Endothelial cell of hepatic sinusoid (primary cell): ENCODE data around the gene PRTN3.

Source experiments
- in situ Hi-C: cut with HindIII; loops from 2 replicates; pipeline ENCODE4 v1.10.0; 2017; ENCODE audit warnings: low sequenced_read_pairs

Gene PRTN3

DNA sequence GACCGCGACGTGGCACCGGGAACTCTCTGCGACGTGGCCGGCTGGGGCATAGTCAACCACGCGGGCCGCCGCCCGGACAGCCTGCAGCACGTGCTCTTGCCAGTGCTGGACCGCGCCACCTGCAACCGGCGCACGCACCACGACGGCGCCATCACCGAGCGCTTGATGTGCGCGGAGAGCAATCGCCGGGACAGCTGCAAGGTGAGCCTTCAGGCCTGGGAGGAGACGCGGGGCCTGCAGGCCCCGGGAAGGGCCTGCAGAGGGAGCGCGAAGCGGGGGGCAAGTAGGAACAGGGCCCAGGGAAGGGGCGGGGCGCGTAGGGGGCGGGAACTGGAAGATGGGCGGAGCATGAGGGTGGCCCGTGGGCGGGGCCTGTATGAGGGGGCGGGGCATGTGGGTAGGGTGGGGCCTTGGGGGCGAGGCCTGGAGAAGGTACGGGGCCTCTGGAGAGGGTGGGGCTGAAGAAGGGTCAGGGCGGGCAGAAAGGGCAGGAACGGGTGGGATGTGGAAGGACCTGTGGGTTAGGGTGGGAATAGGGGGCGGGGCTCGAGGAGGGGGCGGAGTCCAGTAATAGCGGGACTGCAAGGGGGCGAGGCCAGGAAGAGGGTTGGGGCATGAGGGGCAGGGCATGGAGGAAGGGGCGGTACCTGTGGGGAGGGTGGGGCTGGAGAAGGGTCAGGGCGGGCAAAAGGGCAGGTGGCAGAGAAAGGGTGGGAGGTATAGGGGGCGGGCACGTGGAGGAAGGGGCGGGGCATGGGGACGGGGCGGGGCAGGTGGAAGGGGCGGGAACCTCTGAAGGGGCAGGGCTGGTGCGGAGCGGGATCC is 21.2 kb downstream of the PRTN3 start:
- in situ Hi-C loops = no loop called here

DNA sequence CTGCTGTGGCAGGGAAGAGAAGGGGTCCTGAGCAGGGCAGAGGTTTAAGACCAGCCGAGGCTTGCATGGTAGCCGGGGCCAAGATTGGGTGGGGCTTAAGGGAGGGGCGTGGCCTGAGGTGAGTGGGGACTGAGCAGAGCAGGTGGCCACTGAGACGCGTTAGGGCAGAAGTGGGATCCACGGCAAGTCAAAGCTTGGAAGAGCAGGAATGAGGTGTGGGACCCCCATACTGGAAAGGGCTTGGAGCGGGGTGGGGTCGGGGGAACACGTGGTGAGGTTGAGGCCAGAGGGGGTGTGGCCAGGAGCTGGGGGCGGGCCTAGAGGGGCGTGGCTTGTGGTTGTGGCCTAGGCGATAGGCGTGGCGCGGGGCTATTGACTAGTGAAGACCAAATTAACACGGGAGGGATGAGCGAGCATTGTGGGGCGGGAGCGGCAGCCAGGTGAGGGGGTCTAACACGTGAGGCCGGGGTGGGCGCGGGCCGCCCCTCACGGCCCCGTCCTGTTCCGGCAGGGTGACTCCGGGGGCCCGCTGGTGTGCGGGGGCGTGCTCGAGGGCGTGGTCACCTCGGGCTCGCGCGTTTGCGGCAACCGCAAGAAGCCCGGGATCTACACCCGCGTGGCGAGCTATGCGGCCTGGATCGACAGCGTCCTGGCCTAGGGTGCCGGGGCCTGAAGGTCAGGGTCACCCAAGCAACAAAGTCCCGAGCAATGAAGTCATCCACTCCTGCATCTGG is 21.9 kb downstream of the PRTN3 start:
- in situ Hi-C loops = no loop called here

DNA sequence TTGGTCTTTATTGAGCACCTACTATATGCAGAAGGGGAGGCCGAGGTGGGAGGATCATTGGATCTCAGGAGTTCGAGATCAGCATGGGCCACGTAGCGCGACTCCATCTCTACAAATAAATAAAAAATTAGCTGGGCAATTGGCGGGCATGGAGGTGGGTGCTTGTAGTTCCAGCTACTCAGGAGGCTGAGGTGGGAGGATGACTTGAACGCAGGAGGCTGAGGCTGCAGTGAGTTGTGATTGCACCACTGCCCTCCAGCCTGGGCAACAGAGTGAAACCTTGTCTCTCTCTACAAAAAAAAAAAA is 22.5 kb downstream of the PRTN3 start:
- in situ Hi-C loops = no loop called here

DNA sequence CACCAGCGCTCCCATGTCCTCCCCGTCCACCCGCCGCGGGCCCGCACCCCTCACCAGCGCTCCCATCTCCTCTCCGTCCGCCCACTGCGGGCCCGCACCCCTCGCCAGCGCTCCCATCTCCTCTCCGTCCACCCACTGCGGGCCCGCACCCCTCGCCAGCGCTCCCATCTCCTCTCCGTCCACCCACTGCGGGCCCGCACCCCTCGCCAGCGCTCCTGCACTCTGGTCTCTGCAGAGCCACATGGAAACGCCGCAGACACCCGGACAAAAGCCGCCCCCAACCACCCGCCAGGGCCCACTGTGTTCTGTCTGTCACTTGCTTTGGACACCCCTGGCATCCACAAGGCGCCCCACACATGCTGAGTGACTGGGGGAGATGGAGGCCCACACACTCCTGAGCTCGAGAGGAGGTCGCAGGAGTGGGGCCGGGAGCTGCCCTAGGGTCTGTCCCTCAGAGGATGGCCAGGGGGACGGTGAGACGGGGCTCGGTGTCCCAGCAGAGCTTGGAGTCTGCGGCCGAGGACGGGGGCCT is 26.0 kb downstream of the PRTN3 start:
- in situ Hi-C loops = no loop called here

DNA sequence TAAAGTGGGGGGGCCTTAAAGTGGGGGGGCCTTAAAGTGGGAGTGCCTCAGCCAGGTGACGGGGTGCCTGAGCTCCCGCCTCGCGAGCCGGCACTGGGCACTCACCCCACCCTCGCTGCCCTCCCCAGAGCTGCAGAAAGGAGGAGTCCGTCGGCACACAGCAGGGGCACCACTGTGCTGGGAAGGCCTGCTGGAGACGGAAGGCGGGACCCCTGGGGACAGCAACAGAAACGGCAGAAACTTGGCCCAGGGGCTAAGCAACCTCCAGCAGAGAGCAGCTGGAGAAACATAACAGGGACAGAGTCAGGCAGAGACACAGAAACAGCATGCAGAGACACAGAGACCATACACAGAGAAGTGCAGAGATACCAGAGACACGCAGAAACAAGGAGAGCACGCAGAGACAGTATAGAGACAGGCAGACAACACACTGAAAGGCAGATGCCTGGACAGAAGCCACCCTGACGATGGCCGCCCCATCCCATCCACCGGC is 26.5 kb downstream of the PRTN3 start:
- in situ Hi-C loops = no loop called here

DNA sequence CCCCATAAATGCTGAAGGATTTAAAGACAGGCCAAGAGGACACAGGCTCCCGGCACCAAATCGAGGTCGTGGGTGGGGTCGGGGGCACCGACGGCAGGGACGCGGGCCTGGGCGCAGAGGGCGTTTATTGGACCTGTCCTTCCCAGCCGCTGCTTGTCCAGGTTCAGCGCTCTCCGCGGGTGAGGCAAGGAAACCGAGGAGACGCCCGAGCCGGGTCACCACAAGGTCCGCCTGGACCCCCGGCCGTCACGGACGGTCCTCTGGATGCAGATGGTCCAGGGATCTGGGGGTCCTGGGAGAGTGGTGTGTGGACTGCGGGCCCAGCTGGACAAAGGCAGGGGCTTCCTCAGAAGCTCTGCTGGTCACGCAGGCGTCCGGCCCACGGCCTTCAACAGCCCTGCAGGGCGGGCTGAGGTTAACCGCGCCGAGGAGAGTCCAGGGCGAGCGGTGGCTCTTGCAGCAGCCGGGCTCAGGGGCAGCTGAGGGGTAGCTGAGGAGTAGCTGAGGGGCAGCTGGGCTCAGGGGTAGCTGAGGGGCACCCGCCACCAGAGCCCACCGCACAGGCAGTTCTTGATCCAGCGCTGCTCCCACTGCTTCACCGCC is 27.2 kb downstream of the PRTN3 start:
- in situ Hi-C loops = no loop called here

DNA sequence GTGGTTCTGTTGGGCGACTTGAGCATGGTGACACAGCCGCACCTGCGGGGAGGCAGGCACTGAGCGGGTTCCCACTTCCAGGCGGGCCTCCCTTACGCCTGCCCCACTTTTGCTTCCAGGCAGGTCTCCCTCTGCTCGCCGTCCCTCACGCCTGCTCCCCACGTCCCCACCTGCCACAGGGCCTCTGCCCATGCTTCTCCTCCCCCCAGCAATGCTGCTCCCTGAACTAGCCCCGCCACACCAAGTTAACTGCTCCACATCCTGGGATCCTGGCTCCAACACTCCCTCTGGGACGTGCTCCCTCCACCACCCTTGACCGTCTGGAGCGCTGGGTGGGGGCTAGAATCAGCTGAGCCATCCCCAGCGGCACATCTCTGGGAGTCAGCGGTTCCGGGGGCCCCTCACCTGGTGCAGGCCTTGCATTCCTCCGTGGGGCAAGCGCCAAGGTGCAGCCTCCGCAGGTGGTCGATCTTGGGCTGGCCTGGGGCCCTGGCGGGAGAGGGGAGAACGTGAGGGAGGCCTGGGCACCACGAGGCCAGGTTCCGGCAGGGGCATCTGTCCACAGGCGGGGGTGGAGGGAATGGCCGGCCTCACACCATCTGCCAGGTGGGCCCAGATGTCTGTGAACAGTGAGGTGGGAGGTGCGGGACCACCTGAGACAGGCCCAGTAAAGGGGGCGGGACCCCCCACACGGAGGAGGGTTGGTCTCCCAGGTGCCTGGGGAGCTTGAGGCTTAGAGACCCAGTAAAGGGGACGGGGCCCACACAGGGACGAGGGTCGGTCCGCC is 27.9 kb downstream of the PRTN3 start:
- in situ Hi-C loops = no loop called here

DNA sequence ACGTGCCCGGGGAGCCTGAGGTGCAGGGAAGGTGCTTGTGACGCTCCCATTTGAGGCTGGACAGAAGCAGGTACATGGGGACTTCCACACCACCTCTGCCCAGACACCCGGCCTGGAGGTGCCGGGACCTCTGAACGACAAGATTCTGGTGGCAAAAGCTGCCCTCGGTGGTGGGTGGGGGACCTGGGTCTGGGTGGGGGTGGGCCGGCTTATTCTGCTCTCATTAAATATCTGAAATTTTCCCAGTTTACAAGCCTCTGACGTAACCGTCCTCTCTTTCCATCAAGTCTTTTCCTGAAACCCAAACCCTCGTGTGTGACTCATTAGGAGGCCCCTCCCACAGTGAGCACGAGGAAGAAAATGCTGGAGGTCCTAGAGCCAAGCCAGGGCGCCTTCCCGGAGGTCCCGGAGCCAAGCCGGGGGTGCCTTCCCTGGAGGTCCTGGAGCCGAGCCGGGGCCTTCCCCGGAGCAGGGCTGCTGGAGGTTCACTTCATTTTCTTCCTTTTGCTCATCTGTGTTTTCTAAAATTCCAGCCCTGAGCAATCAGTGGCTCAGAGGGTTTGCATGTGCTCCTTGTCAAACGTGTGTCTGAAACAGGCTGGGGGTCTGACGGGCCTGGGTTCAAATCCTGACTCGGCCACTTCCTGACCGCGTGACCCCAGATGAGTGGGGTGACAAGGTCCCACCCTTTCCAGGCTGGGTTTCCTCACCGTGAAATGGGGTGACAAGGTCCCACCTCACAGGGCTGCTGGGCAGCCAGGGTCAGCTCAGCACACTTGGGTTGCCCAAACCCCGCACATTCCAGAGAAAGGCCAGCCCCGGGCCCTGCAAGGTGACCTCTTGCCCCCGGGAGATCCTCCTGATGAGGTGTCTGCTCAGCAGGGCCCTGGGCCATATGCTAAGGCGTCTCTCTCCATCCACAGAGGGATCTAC is 28.7 kb downstream of the PRTN3 start:
- in situ Hi-C loops = no loop called here

DNA sequence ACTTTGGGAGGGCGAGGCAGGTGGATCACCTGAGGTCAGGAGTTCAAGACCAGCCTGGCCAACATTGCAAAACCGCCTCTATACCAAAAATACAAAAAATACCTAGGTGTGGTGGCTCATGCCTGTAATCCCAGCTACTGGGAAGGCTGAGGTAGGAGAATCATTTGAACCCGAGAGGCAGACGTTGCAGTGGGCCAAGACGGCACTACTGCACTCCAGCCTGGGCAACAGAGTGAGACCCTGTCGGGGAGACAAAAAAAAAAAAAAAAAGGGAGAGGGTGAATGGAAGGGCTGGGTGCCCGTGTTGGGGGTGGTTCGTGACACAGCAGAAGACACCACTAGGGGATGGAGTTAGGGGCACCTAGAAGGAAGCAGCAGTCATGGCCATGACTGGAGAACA is 29.5 kb downstream of the PRTN3 start:
- in situ Hi-C loops = no loop called here

DNA sequence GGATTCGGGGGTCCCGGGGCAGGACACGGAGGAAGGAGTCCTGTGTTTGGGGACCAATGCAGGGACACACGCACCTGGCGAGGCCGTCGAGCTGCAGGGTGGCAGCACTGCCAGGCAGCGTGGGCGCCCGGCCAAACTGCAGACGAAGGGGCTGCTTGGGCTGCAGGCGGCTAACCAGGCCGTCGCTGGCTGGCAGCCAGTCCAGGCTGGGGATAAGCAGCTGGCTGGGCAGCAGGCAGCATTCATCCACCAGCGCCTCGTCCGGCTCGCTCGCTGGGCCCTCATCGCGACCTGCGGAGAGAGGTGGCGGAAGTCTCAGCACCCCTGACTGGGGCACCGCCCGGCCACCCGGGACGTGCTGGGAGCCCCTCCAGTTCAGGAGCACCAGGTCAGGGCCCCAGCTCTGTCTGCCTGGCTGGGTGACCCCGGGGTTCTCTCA is 30.2 kb downstream of the PRTN3 start:
- in situ Hi-C loops = no loop called here

DNA sequence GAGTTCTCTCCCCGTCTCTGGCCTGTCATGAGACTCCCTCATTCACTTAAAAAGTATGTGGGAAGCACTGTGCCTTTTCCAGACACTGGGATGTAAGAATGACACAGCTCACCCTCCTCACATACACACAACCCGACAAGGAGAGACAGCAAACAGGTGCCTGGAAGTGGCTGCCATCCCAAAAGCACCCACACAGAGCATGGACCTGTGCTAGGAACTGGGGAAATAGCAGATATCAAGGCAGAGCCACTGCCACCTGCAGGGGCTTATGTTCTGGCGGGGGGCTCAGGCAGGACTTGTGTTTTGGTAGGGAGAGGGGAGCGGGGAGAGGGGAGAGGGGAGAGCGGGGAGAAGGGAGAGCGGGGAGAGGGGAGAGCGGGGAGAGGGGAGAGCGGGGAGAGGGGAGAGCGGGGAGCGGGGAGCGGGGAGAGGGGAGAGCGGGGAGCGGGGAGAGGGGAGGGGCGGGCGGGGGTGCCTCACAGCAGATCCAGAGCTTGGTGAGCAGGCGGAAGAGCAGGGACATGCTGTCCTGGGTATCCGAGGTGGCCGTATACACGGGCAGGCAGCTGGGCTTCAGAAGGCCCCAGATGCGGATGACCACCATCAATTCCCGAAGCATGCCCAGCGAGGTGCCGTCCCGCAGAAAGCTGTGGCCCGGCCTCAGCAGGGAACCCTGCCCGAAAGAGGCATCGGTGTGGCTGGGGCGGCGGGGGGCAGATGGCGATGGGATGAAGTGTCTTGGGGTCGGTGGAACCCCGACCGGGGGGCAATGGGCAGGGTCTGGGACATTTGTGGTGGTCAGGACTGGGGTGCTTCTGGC is 30.9 kb downstream of the PRTN3 start:
- in situ Hi-C loops = no loop called here

DNA sequence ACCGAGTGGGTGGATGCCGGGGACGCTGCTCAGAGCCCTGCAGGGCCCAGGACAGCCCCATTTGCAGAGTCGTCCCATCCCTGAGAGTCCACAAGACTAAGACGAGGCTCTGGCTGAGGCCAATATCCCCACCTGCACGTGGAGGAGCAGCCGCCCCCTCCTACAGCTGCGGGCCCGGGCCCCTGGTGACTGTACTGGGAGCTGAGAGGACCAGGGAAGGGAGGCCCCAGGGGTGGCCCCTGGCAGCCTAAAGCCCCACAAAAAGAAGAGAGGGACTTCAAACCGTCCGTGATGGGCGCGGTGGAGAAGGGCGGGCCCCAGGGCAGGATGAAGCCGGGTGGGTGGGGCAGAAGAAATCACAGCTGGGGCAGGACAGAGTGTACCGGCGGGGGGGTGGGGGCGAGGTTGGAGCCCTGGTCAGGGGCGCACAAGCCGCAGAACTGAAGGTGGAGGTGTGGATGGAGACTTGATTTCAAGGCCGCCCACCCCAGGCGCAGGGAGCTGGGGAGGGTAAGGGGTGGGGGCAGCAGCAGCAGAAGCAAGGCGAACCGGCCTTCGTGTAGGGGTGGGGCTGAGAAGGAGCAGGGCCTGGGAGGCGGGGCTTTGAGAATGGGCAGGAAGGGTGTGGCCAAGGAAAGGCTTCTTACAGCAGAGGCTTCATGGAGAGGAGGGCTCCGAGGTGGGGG is 31.6 kb downstream of the PRTN3 start:
- in situ Hi-C loops = no loop called here

DNA sequence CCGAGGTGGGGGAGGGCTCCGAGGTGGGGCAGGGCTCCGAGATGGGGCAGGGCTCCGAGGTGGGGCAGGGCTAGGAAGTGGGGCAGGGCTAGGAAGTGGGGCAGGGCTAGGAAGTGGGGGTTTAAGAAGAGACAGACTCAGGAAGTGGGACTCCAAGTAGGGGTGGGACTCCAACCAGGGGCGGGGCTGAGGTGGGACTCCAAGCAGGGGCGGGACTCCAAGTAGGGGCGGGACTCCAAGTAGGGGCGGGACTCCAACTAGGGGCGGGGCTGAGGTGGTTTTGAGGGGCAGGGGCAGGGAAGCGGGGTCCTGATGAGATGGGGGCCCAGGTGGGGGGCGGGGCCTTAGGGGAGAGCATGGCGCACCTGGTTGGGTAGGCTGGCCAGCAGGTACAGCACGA is 32.3 kb downstream of the PRTN3 start:
- in situ Hi-C loops = no loop called here

DNA sequence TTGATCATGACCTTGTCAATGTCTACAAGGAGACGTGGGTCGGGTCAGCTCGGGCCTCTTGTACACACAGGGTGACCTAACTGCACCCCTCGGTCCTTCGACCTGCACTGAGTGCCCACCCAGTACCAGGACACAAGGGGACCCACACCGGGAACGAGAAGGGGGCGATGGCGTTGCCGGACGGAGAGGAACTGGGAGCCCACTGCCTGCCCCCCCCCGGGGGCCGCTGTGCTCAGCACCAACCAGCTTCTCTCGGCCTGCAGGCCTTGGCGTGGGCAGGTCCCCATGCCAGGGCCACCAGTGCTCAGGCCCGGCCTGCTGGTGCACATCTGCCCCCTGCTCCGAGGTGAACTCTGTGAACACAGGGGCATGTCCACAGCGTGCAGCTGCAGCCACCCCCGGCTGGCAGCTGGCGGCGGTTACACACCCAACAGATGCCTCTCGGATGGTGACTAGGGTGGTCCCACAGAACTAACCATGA is 32.8 kb downstream of the PRTN3 start:
- in situ Hi-C loops = no loop called here

DNA sequence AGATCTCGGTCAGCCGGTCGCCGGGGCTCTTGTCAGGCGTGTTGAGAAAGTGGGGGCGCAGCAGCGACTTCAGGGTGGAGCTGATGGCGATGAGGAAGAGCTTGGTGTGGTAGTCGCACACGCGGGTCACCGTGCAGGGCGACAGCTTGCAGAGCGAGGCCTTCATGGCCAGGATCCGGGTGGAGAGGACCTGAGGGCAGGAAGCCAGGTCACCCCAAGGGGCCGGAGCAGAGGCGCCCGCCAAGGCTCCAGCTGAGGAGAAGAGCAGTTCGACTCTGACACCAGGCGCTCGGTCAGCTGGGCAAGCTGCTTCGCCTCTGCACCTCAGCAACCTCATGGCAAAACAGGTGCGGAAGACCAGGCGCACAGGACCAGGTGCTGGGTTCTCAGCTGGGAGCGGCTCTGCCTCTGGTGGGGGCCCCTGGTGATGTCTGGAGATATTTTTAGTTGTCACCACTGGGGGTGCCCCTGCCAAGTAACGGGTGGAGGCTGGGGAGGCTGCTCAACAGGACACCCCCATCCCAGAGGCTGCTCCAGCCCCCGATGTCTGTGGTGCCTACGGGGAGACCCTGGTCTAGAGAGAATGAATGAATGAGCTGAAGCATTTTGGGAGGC is 34.6 kb downstream of the PRTN3 start:
- in situ Hi-C loops = no loop called here

DNA sequence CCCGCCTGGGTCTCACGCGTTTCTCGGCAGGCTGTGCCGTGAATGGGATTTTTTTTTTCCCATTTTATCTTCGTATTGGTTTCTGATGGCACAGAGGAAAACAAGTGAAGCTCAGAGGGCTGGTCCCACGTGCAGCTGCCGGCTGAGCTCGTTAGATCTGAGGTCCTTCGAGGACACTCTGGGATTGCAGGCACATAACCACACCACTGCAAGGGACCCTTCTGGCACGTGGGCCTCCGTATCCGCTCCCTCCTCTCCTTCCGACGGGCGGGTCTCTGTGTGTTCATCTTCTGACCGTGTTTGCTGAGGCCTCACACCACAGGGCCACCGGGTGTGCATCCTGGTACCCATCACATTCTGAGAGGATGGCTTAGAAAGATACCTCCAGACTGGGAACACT is 35.3 kb downstream of the PRTN3 start:
- in situ Hi-C loops = no loop called here

DNA sequence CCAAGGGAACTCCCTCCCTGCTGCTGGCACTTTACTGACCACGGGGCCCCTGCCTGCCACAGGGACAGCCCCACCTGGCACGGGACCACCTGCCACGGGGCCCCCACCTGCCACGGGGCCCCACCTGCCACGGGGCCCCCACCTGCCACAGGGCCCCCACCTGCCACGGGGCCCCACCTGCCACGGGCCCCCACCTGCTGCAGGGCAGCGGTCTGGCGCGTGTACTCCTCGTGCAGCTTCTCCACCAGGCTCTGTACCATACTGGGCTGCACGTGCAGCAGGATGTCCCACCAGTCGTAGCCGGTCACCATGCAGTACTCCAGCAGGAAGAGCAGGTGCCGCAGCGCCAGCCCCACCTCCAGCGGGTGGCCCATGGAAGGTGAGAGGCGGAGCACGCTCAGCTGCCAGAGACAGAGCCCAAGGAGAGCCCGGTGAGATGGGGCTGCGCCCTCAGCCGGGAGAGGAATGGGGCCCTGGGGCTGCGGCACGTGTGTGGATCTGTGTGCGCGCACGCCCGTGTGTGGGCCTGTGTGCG is 36.0 kb downstream of the PRTN3 start:
- in situ Hi-C loops = no loop called here
